GM19452 (cell line): ENCODE results near the gene ALDH1L1.

Source experiments
- ATAC-seq: cut with Tn5 transposase; IDR thresholded peaks from one replicate; pipeline ENCODE4 v1.9.1; 2021; ENCODE audit not compliant: unreplicated experiment

The ALDH1L1 gene

DNA sequence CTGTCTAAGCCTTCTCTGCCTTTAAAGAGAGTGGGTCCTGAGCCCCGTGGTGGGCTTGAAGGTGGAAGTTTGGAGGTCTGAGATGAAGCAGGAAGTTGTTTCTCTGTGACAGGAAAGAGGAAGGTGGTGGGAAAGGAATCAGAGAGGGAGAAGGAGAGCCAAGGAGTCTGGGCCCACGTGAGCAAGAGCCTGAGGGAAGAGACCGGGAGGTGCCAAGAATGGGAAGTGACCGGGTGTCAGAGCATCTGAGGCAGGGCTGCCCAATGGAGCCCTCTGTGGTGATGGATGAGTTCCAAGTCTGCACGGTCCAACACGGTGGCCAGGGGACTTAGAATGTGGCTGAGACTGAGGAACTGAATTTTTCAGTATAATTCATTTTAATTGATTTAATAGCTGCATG lies 24.6 kb downstream of the ALDH1L1 start:
- ATAC-seq: no peak

DNA sequence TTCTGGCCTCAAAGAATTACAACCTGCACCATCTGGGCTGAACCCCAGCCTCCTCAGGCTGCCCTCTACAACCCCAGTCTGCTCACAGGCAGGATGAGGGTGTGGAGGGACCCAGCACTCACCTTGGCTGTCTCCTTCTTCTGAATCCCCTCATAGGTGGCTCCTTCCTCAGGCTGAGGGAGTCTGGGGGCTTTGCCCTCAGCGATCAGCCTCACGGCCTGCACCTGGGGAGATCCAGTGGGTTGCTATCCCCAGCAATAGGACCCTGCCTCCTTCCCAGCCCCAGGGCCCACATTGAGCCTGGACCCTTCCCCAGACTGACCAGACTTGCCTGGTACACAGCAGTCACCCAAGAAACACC lies 25.1 kb downstream of the ALDH1L1 start:
- ATAC-seq: no peak

GRCh38 chr3:126154391-126155279 lies 25.8 kb downstream of the ALDH1L1 start:
- ATAC-seq: no peak

DNA sequence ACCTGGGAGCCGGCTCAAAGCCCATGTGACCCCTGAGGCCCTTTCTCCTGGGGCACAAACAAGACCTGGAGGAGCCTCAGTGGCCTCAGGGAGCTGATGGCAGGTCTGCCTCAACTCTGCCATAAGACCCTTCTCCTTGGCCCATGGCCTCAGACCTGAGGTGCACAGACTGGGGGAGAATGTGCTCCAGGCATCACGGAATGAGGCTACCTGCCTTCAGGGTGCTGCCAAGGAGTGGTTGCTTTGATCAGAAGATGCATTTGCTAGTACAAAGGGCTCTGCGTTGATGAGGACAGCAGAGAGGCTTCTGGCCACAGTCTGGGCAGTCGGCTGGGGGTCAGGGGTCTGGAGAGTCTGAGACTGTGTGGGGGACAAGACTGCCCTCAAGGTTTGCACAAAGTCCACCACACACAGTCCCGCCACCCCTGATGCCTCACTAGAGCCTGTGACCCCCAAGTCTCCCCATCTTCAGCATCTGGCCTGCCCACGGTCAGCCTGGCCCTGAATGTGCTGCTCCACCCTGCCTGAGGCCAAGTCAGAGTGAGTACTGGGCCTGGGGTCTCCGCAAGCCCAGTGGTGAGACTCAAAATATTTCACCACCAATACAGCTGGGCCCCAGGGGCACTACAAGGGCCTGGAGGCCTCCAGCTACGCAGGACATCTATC lies 26.6 kb downstream of the ALDH1L1 start:
- ATAC-seq: no peak

- ATAC-seq: no peak
Measured at GRCh38 chr3:126152901-126153694, 27.3 kb downstream of the ALDH1L1 start.

DNA sequence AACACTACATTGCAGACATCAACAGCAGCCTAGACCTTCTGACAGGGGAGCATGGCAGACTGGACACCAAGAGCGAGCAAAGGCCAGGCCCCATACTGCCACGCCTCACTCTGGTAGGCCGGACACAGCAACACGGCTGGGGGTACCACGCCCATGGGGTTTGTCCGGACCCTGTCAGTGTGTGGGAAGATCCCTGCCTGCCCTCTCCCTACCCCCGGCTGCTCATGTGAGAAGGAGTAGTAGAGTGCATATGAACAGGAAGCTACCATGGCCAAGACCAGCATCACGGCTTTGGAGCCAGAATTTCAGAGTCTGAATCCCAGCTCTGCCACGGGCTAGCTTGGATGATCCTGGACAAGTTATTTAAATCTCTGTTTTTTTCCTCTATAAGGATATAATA lies 27.9 kb downstream of the ALDH1L1 start:
- ATAC-seq: no peak

DNA sequence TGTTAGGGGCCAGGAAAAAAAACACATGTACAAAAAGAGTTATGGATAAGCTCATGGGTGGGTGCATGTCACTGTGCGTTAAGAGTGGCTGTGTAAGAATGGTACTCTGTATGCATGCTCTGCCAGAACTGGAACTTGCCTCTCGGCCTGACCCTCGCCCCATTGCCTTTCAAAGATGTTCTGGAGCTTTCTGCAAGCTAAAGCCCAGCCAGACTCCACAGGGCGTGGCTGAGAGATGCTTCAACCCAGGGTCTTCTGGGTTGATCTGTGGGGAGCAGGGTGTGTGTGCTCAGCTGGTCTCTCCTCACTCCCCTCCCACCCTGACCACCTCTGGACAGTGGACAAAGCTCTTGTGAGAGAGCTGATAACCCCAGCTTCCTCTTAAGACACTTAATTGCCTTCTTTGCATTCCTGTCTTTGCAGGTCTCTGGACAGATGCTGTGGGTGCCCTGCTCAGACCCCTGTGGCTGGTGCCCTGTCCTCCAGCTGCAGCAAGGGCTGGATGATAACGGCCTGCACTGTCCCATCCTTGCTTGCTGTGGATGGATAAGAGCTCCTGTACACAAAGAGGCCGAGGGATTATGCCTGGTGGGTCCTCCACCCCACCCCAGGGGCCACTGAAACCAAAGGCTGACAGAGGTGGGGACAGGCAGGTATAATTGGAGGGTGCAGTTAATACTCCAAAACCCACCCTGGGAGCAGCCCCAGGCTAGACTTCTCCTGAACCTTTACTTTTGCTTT lies 28.7 kb downstream of the ALDH1L1 start:
- ATAC-seq: no peak

DNA sequence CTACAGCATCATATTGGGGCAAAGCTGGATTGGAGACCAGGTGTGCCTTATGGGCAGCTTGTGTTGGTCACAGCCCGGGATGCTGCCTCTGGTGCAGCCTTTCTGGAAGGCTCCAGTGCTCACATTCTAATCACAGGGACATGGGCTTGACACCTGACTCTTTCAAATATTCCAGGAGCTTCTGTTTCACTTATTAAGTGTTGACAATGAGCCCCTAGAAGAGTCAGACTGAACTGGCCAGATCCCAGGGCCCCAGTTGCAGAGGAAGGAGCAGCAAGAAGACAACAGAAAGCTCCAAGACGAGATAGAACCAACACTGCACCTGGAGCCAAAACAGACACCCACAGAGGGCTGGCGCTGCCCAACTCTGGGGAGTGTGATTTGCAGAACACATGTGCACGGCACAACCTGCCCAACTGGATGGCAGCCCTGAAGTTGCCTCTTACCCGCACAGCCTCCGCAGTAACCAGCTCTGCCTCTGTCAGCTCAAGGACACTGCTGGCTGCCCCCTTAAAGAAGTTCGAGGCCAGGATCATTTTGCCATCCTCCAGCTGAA lies 30.3 kb downstream of the ALDH1L1 start:
- ATAC-seq: no peak

DNA sequence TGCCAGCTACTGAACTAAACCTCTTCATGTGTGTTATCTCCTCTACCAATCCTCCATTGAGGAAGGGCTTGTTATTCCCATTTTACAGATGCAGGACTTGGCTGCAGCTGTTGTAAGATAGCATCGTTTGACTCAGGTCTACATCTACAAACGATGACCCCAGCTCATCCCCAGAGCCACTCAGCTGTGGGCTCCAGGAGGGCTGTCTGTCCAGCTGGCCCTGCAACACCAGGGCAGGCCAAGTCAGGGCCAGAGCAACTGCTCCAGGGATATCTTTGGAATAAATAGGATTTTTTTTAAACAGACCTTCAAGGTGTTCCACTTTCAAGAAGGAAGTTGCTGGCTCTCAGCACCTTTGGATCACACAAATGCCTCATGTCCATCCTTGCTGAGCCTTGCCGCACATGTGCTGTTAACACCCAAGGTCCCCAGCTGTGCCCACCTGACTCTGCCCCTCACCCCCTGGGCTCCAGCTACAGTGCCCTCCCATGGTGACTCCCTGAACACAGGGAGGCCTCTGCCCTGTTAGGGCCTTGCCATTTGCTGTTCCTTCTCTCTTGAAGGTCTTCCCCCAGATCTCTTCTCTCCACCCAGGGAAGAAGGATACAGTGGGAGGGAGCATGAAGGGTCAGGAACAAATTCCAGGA lies 31.0 kb downstream of the ALDH1L1 start:
- no peak for ATAC-seq

DNA sequence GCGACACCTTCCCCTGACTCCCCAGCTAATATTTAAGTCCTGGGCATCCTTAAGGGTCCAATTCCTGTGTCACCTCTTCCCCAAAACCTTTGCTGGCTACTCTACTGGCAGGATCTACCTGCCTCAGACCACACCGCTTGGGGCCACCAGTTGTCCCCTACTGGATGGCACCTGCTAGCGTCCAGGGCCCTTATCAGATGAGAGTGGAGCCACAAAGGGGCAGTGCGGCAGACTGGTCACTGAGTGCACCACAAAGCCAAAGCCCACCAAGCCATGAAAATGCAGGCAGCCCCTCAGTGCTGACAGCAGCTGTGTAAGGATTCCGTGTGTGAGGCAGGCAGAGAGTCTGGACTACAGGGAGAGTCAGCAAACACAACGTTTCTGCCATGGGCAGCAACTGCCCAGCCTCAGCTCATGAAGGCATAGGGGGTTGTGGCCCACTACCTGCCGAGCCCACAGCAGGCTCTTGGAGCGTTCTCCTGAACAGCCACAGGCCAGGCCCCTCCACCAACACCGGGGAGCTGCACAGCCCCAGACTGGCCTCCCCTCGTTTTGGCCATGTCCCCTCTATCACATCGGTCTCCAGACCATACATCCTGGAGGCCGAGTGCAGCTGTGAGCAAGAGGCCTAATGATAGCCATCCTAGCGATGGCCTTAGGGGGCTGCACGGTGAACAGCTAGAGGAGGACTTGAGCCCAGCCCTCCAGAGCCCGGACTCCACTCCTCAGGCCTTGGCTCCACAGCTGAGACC lies 32.3 kb downstream of the ALDH1L1 start:
- no peak for ATAC-seq

- no peak for ATAC-seq
Measured at GRCh38 chr3:126147147-126147931, 33.0 kb downstream of the ALDH1L1 start.

DNA sequence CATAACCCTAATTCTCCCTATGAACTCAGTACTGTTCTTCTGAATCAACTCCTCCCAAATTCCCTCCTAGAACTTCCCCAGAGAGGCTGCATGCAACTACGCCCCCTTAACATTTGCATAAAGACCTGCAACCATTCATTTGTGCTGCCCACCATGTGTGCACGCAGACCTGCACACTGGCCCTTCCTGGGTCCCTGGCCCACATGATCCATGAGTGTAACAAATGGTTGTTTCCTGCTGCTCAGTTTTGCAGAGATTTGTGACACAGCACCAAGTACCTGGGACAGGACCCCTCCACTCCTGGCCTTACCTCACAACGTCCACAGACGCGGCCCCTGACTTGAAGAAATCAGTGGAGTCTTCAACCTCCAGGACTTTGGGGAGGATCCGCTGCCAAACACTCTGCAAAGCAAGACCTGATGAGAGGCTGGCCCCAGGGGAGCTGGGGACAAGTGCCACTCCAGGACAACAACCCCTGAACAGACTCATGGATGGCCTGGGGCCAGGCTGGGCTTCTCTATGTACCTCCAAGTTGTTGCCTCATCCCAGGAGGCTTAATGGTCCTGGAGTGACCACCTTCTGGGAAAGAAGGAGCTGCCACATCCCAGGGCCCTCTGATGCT lies 33.8 kb downstream of the ALDH1L1 start:
- ATAC-seq: no peak

DNA sequence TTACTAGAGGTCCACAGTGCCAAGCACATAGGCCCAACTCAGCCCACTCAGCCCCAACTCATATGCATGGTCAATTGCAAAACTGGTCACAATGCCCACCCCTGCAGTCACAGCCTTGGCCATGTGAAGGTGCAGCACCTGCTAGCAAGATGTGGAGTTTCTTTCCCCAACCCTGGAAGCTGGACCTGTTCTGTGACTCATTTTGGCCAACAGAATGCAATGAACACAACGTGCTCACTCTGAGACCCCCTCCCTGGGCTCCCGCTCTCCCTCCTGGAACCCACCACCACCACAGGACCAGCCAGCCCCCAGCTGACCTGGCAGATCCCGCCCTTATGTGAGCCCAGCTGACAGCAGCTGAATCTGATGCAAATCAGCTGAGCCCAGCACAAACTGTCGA lies 34.4 kb downstream of the ALDH1L1 start:
- ATAC-seq: no peak

DNA sequence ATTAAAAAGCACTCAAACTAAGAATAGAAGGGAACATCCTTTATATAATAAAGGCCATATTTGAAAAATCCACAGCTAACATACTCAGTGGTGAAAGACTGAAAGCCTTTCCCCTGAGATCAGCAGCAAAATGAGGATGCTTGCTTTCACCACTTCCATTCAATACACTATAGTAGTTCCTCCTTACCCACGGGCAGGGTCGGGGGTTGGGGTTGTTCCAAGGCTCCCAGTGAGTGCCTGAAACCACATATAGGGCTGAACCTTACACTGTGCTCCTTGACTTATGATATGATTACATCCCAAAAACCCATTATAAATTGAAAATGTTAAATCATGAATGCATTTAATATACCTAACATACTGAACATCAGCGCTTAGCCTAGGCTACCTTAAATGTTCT lies 37.7 kb downstream of the ALDH1L1 start:
- no peak for ATAC-seq

- ATAC-seq: no peak
Measured at GRCh38 chr3:126137490-126138130, 42.8 kb downstream of the ALDH1L1 start.

DNA sequence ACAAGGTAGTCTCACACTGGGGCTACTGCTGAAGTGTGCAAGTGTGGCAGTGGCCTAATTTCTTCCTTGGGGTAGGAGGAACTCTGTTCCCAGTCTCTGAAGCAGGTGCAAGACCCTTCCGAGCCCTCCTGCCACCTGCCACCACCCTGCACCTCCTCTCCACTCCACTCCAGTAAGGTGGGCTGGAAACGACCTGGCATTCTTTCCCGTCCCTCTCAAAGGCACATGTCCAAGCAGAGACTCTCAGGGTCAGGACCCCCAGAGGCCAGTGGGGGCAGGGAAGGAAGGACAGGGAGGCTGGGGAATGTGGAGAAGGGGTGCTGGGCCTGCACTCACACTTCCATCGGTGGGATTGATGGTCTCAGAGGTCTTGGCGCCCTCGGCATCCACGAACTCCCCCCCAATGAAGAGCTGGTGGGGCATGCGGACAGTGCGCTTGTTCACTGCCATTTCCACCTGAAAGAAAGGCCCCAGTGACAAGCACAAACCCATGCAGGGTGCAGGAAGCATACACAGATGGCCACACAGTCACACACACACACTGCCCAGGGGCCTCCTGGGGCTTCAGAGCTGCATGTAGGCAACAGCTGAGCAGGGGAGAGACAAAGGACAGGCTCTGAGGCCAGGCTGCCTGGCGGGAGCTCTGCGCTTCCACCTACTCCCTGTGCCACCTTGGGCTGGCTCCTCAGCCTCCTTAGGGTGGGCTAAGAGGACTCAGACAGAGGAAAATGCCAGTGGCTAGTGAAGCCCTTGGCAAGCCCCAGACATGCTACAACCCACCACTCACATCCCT lies 43.8 kb downstream of the ALDH1L1 start:
- ATAC-seq: no peak
